Chondrocyte (in vitro differentiated cells): ENCODE data around the gene SEC11C. TPM values are rescaled to one million over a fixed set of nuclear protein-coding genes. Genes with fewer than 3 reads are reported as not detected.
A peak's percentile ranks its signal among the peaks of the same experiment; 100 is the strongest.

Experiments used
- DNase-seq: peaks from one replicate; pipeline ENCODE4 v3.0.0; 2021; ENCODE audit warnings: mixed read lengths, low spot score
- H3K27ac Mint-ChIP-seq: one replicate; pipeline ENCODE4 v1.8.0; 2021; ENCODE audit warnings: mild to moderate bottlenecking, moderate library complexity, mixed read lengths; ENCODE audit not compliant: unreplicated experiment
- H3K27me3 Mint-ChIP-seq: 2 replicates; pipeline ENCODE4 v1.8.0; 2021; ENCODE audit warnings: low read depth, mixed read lengths
- H3K36me3 Mint-ChIP-seq: 2 replicates; pipeline ENCODE4 v1.8.0; 2021; ENCODE audit warnings: low read depth, mixed read lengths
- H3K4me1 Mint-ChIP-seq: 2 replicates; pipeline ENCODE4 v1.8.0; 2021; ENCODE audit warnings: low read depth, mild to moderate bottlenecking, mixed read lengths
- H3K4me3 Mint-ChIP-seq: one replicate; pipeline ENCODE4 v1.8.0; 2021; ENCODE audit warnings: mild to moderate bottlenecking, moderate library complexity, mixed read lengths; ENCODE audit not compliant: unreplicated experiment
- H3K9me3 Mint-ChIP-seq: 2 replicates; pipeline ENCODE4 v1.8.0; 2021; ENCODE audit warnings: low read depth, mixed read lengths
- CTCF ChIP-seq: fragments of 200-600 bp; sonication (generic); IDR thresholded peaks from 2 replicates; pipeline ENCODE4 v1.5.0; 2021; ENCODE audit warnings: antibody characterized with exemption, mild to moderate bottlenecking, moderate library complexity
- long read RNA-seq: library from polyadenylated mRNA; stranded (forward); transcript quantifications from one replicate; pipeline ENCODE4 v2.0.0, GENCODE V29; 2021
- total RNA-seq: library from RNA; stranded (reverse); gene quantifications from 3 replicates; pipeline ENCODE4 v1.2.1, GENCODE V29; 2021

Gene SEC11C
- total RNA-seq: 27.6 to 51.1 TPM (median 32.8 TPM) in 3 replicates
- long read RNA-seq, transcript SEC11C-204 (6 exons, 1,202 nt): major isoform, 28 of 32 reads
- long read RNA-seq, partial matches to known transcripts: 0 of 32 reads
- long read RNA-seq, other reads (novel, unspliced or antisense): 2 of 32 reads

GRCh38 chr18:59139615-59140301, at the start of gene SEC11C:
Gene SEC11C (plus strand): TSS chr18:59139884. CDS start chr18:59139949, 65 bp downstream.
- DNase-seq: peak; percentile 99
- Mint-ChIP-seq H3K9me3 (no peaks in the 10 kb centered on the region), H3K4me1 (peaks cover 22% of the 10 kb centered on the region), H3K27ac (peak within 1 kb of the TSS; percentile 96), H3K27me3 (peaks cover 17% of the 10 kb centered on the region), H3K36me3 (no peaks in the 10 kb centered on the region), H3K4me3 (peak within 1 kb of the TSS; percentile 90)
- no peak for TF ChIP-seq CTCF

- Mint-ChIP-seq H3K4me1 (no peaks in the 10 kb centered on the region), H3K4me3 (no peak overlapping the region), H3K27ac (no peak overlapping the region), H3K36me3 (no peaks in the 10 kb centered on the region), H3K9me3 (no peaks in the 10 kb centered on the region), H3K27me3 (peaks cover 4% of the 10 kb centered on the region)
- TF ChIP-seq CTCF: no peak
- no peak for DNase-seq
Observed at GRCh38 chr18:59090966-59091603, 48.6 kb upstream of the SEC11C start.

GRCh38 chr18:59093668-59094067, 46.0 kb upstream of the SEC11C start:
- no peak overlapping the region for H3K27ac Mint-ChIP-seq
- H3K9me3 Mint-ChIP-seq: no peaks in the 10 kb centered on the region
- H3K4me3 Mint-ChIP-seq: no peak overlapping the region
- H3K27me3 Mint-ChIP-seq: peaks cover 11% of the 10 kb centered on the region
- TF ChIP-seq CTCF: no peak
- DNase-seq: no peak
- no peaks in the 10 kb centered on the region for H3K36me3 Mint-ChIP-seq
- no peaks in the 10 kb centered on the region for H3K4me1 Mint-ChIP-seq

- H3K4me3 Mint-ChIP-seq: no peak overlapping the region
- H3K27me3 Mint-ChIP-seq: peaks cover 13% of the 10 kb centered on the region
- H3K9me3 Mint-ChIP-seq: no peaks in the 10 kb centered on the region
- no peaks in the 10 kb centered on the region for H3K4me1 Mint-ChIP-seq
- H3K27ac Mint-ChIP-seq: no peak overlapping the region
- DNase-seq: no peak
- H3K36me3 Mint-ChIP-seq: no peaks in the 10 kb centered on the region
- no peak for TF ChIP-seq CTCF
Observed at GRCh38 chr18:59094569-59094968, 45.1 kb upstream of the SEC11C start.

GRCh38 chr18:59096098-59096789, 43.4 kb upstream of the SEC11C start:
- no peaks in the 10 kb centered on the region for H3K4me1 Mint-ChIP-seq
- TF ChIP-seq CTCF: no peak

More at GRCh38 chr18:59096098-59096789, 43.4 kb upstream of the SEC11C start:
- H3K4me3 Mint-ChIP-seq: no peak overlapping the region
- H3K27ac Mint-ChIP-seq: no peak overlapping the region
- H3K9me3 Mint-ChIP-seq: no peaks in the 10 kb centered on the region
- H3K27me3 Mint-ChIP-seq: peaks cover 17% of the 10 kb centered on the region
- no peaks in the 10 kb centered on the region for H3K36me3 Mint-ChIP-seq
- DNase-seq: no peak
